GM12892 (cell line): ENCODE data around the gene GULP1.

Experiments
- POLR2A ChIP-seq: IDR thresholded peaks from 2 replicates; pipeline ENCODE4 v1.6.1; 2011; ENCODE audit warnings: low read depth, low read length, control low read depth
- POLR2AphosphoS5 ChIP-seq: IDR thresholded peaks from 2 replicates; pipeline ENCODE4 v1.6.1; 2011; ENCODE audit warnings: low read depth, low read length, control low read depth
- TAF1 ChIP-seq: IDR thresholded peaks from 2 replicates; pipeline ENCODE4 v1.6.1; 2011; ENCODE audit warnings: low read depth, mild to moderate bottlenecking, control low read depth, low read length, borderline replicate concordance

DNA sequence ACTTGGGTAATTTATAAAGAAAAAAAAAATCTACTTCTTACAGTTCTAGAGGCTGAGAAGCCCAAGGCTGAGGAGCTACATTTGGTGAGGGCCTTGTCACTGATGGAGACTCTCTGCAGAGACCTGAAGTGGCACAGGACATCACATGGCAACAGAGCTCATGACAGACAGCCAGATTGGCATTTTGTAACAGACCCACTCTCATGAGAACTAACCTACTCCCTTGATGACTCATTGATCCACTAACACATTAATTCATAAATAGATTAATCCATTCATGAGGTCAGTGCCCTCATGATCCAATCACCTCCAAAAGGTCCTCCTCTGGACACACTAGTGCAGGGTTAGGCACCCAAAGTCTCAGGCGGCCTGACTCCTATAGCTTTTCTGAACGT is 318.4 kb downstream of the GULP1 start:
- TF ChIP-seq POLR2A (no peak), POLR2AphosphoS5 (no peak), TAF1 (no peak)
